HCT116 (cell line): Measurements from ENCODE around the gene MECP2. TPM values are rescaled to one million over a fixed set of nuclear protein-coding genes. Genes with fewer than 3 reads are reported as not detected.

Source experiments
- ATAC-seq: fragments of 200-7000 bp; cut with Tn5 transposase; 2 replicates; pipeline ENCODE4 v1.9.1; 2020; ENCODE audit warnings: mild to moderate bottlenecking, moderate library complexity
- BruUV-seq: library from RNA; stranded (reverse); fragments of 400-500 nt; replicated peaks from 2 replicates; lab custom pipeline; 2021; lab: Mats Ljungman, UMichigan
- CTCF ChIA-PET: fragments of 300-600 bp; sonication (Branson Sonifier 250); formaldehyde crosslinking; loops from one replicate; lab custom pipeline; 2021; ENCODE audit warnings: antibody characterized with exemption; lab: Charles Lee
- POLR2A ChIA-PET: fragments of 300-600, 350-600 bp; sonication (Branson Sonifier 250); formaldehyde crosslinking; loops from one replicate; lab custom pipeline; 2021; ENCODE audit warnings: antibody characterized with exemption; lab: Charles Lee
- RAD21 ChIA-PET, 2 experiments: fragments of 300-600 bp; sonication (Branson Sonifier 250); formaldehyde crosslinking; loops; one replicate each; lab custom pipeline; 2023; ENCODE audit warnings: low total read pairs in 2 of 2; ENCODE audit not compliant: uncharacterized antibody in 2 of 2, unreplicated experiment in 2 of 2, low non-redundant PET in 1 of 2; lab: Charles Lee
- DNase-seq: peaks from one replicate; pipeline ENCODE4 v3.0.0-alpha.2; 2010; ENCODE audit warnings: low read depth, low spot score
- H2AFZ ChIP-seq: fragments of 200-600 bp; shearing (Covaris generic), sonication (generic); 2 replicates; pipeline ENCODE4 v1.6.1; 2017; ENCODE audit warnings: low read depth, mixed run types, mixed read lengths, antibody characterized with exemption, low read length; ENCODE audit not compliant: poor library complexity, severe bottlenecking
- H3K27ac ChIP-seq: 2 replicates; pipeline ENCODE4 v1.5.1; 2012; ENCODE audit warnings: low read depth, low read length
- H3K27me3 ChIP-seq: fragments of 200-600 bp; sonication (generic); 2 replicates; pipeline ENCODE4 v1.6.1; 2016; ENCODE audit warnings: mixed run types, low read length, mixed read lengths; ENCODE audit not compliant: insufficient read depth
- H3K36me3 ChIP-seq, 2 experiments: fragments of 200-500 bp in 1 of 2; fragments of 200-600 bp in 1 of 2; sonication (Bioruptor generic) in 1 of 2; sonication (generic) in 1 of 2; 2 replicates each; pipeline versions ENCODE4 v1.5.1 to v1.6.1; 2014 to 2016; ENCODE audit warnings: low read length in 2 of 2, inconsistent platforms in 1 of 2, mixed read lengths in 1 of 2, mixed run types in 1 of 2; ENCODE audit not compliant: insufficient read depth in 2 of 2, control insufficient read depth in 1 of 2
- H3K4me1 ChIP-seq, 2 experiments: fragments of 200-600 bp in 1 of 2; sonication (generic) in 1 of 2; 2 replicates each; pipeline versions ENCODE4 v1.5.1 to v1.6.1; 2012 to 2017; ENCODE audit warnings: low read length in 2 of 2, inconsistent platforms in 1 of 2, mild to moderate bottlenecking in 1 of 2, mixed read lengths in 1 of 2, mixed run types in 1 of 2, moderate library complexity in 1 of 2; ENCODE audit not compliant: insufficient read depth in 2 of 2, control insufficient read depth in 1 of 2
- H3K4me2 ChIP-seq: fragments of 200-600 bp; sonication (generic); 2 replicates; pipeline ENCODE4 v1.6.1; 2017; ENCODE audit warnings: mixed run types, low read length, mixed read lengths
- H3K4me3 ChIP-seq, 2 experiments: fragments of 200-600 bp in 1 of 2; sonication (generic) in 1 of 2; replicated peaks in 1 of 2; 2 replicates each; pipeline ENCODE4 v1.5.1; 2011 to 2016; ENCODE audit warnings: low read length in 2 of 2, control low read depth in 1 of 2, low read depth in 1 of 2, mild to moderate bottlenecking in 1 of 2, mixed read lengths in 1 of 2, mixed run types in 1 of 2
- H3K79me2 ChIP-seq: fragments of 200-600 bp; sonication (generic); 2 replicates; pipeline ENCODE4 v1.6.1; 2017; ENCODE audit warnings: mild to moderate bottlenecking, mixed run types, low read length, moderate library complexity, mixed read lengths; ENCODE audit not compliant: insufficient read depth
- H3K9ac ChIP-seq: fragments of 200-600 bp; sonication (generic); 2 replicates; pipeline ENCODE4 v1.6.1; 2016; ENCODE audit warnings: low read length, mixed read lengths
- H3K9me2 ChIP-seq: fragments of 200-600 bp; sonication (generic), shearing (Covaris generic); 2 replicates; pipeline ENCODE4 v1.6.1; 2017; ENCODE audit warnings: mixed run types, mild to moderate bottlenecking, moderate library complexity; ENCODE audit not compliant: insufficient read depth
- H3K9me3 ChIP-seq, 2 experiments: fragments of 200-500 bp in 1 of 2; fragments of 200-600 bp in 1 of 2; sonication (Bioruptor generic) in 1 of 2; sonication (generic) in 1 of 2; 2 replicates each; pipeline ENCODE4 v1.6.1; 2014 to 2017; ENCODE audit warnings: low read length in 2 of 2, mixed read lengths in 2 of 2, inconsistent platforms in 1 of 2, low read depth in 1 of 2, mild to moderate bottlenecking in 1 of 2, mixed run types in 1 of 2, moderate library complexity in 1 of 2; ENCODE audit not compliant: control insufficient read depth in 1 of 2, insufficient read depth in 1 of 2
- H4K20me1 ChIP-seq: fragments of 200-600 bp; sonication (generic), shearing (Covaris generic); 2 replicates; pipeline ENCODE4 v1.6.1; 2017; ENCODE audit warnings: mixed run types, mild to moderate bottlenecking, moderate library complexity; ENCODE audit not compliant: insufficient read depth
- ATF3 ChIP-seq: IDR thresholded peaks from 2 replicates; pipeline ENCODE4 v1.6.1; 2012
- CBX3 ChIP-seq: IDR thresholded peaks from 2 replicates; pipeline ENCODE4 v1.6.1; 2012; ENCODE audit warnings: low read depth
- CEBPB ChIP-seq: IDR thresholded peaks from 2 replicates; pipeline ENCODE4 v1.6.1; 2012; ENCODE audit warnings: low read depth
- EGR1 ChIP-seq: IDR thresholded peaks from 2 replicates; pipeline ENCODE4 v1.6.1; 2012; ENCODE audit warnings: low read depth
- ELF1 ChIP-seq: IDR thresholded peaks from 2 replicates; pipeline ENCODE4 v1.6.1; 2012; ENCODE audit warnings: low read depth, borderline replicate concordance
- EZH2 ChIP-seq: fragments of 200-600 bp; sonication (generic); IDR thresholded peaks from 2 replicates; pipeline ENCODE4 v1.6.1; 2017; ENCODE audit warnings: antibody characterized with exemption, mixed run types
- EZH2phosphoT487 ChIP-seq: fragments of 200-600 bp; IDR thresholded peaks from 2 replicates; pipeline ENCODE4 v1.6.1; 2018; ENCODE audit warnings: antibody characterized with exemption, borderline replicate concordance
- FOSL1 ChIP-seq: IDR thresholded peaks from 2 replicates; pipeline ENCODE4 v1.6.1; 2012; ENCODE audit warnings: low read depth
- JUND ChIP-seq: IDR thresholded peaks from 2 replicates; pipeline ENCODE4 v1.6.1; 2012
- POLR2A ChIP-seq: IDR thresholded peaks from 2 replicates; pipeline ENCODE4 v1.7.0; 2011; ENCODE audit warnings: borderline replicate concordance; ENCODE audit not compliant: insufficient read depth, insufficient read length; ENCODE audit errors: extremely low read depth
- POLR2AphosphoS5 ChIP-seq: IDR thresholded peaks from 2 replicates; pipeline ENCODE4 v1.6.1; 2011; ENCODE audit warnings: mild to moderate bottlenecking, low read depth, low read length, moderate library complexity
- RAD21 ChIP-seq: IDR thresholded peaks from 2 replicates; pipeline ENCODE4 v1.6.1; 2012; ENCODE audit warnings: low read depth, mild to moderate bottlenecking
- SIN3A ChIP-seq: IDR thresholded peaks from 2 replicates; pipeline ENCODE4 v1.6.1; 2012; ENCODE audit warnings: low read depth
- SP1 ChIP-seq: IDR thresholded peaks from 2 replicates; pipeline ENCODE4 v1.6.1; 2012; ENCODE audit warnings: low read depth
- TCF7L2 ChIP-seq: IDR thresholded peaks from 2 replicates; pipeline ENCODE4 v1.7.0; 2011; ENCODE audit warnings: borderline replicate concordance, inconsistent platforms; ENCODE audit not compliant: insufficient read depth, insufficient read length; ENCODE audit errors: extremely low read depth
- YY1 ChIP-seq: IDR thresholded peaks from 2 replicates; pipeline ENCODE4 v1.6.1; 2011; ENCODE audit warnings: low read length, low read depth, moderate library complexity, mild to moderate bottlenecking; ENCODE audit not compliant: insufficient replicate concordance; ENCODE audit errors: extremely low read depth
- ZBTB33 ChIP-seq: IDR thresholded peaks from 2 replicates; pipeline ENCODE4 v1.6.1; 2011; ENCODE audit warnings: mild to moderate bottlenecking, low read length, moderate library complexity; ENCODE audit not compliant: insufficient replicate concordance; ENCODE audit errors: extremely low read depth
- ZFX ChIP-seq: fragments of 450-650 bp; IDR thresholded peaks from 2 replicates; pipeline ENCODE4 v1.6.1; 2017
- intact Hi-C: fragments of 100-400 bp; cut with micrococcal nuclease; formaldehyde crosslinking; loops from 2 replicates; pipeline ENCODE4 v1.10.0; 2022
- total RNA-seq: library from RNA; stranded (reverse); gene quantifications from one replicate; pipeline ENCODE4 v1.2.1, GENCODE V29; 2021; ENCODE audit not compliant: unreplicated experiment
- TF ChIP-seq, protein P1 (sequence below): IDR thresholded peaks from 2 replicates; pipeline ENCODE4 v1.6.1; 2012
- TF ChIP-seq, protein P2 (sequence below): IDR thresholded peaks from 2 replicates; pipeline ENCODE4 v1.6.1; 2012; ENCODE audit warnings: low read depth

MECP2 gene
- total RNA-seq, 1 experiment from 2014 or later, result 32.4 TPM

DNA sequence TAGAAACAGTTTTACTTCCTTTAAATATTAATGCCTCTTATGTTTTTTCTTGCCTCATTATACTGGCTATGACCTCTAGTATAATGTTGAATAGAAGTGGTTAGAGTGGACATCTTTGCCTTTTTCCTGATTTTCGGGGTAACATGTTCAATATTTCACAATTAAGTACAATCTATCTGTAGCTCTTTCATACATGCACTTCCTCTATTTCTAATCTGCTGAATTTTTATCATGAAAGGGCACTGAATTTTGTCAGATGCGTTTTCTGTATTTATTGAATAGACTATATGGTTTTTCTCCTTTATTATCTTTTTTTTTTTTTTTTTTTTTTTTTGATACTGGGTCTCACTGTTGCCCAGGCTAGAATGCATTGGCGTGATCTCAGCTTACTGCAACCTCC is 29.0 kb downstream of the MECP2 start:
- no peaks in the 10 kb centered on the region for H3K9me3 ChIP-seq
- ChIA-PET POLR2A (no interaction called here), RAD21 (no interaction called here), CTCF (no interaction called here)
- ATAC-seq, result no peak
- H4K20me1 ChIP-seq, result no peaks in the 10 kb centered on the region
- H3K9ac ChIP-seq, result no peak overlapping the region
- no peak overlapping the region for H3K27ac ChIP-seq
- no peaks in the 10 kb centered on the region for H3K27me3 ChIP-seq
- H3K36me3 ChIP-seq, result no peaks in the 10 kb centered on the region
- H3K4me3 ChIP-seq, result no peak overlapping the region
- 0 out of 4 replicates have a peak, but pooled peaks cover 0 to 2% of the 10 kb centered on the region in 2 experiments for H3K4me1 ChIP-seq
- no peak for DNase-seq
- intact Hi-C loops, result no loop called here
- no TSS peak for BruUV-seq
- no peaks in the 10 kb centered on the region for H3K9me2 ChIP-seq
- H3K79me2 ChIP-seq, result peaks cover 76% of the 10 kb centered on the region
- H2AFZ ChIP-seq, result no peak overlapping the region
- no peak overlapping the region for H3K4me2 ChIP-seq
- TF ChIP-seq ZBTB33 (no peak), EZH2 (no peak), ATF3 (no peak), SP1 (no peak), FOSL1 (no peak), SIN3A (no peak), EZH2phosphoT487 (no peak), CEBPB (no peak), YY1 (no peak), POLR2A (no peak), CBX3 (no peak), ELF1 (no peak), POLR2AphosphoS5 (no peak), JUND (no peak), RAD21 (no peak), EGR1 (no peak), TCF7L2 (no peak), ZFX (no peak)
- TF ChIP-seq, protein P1, sequence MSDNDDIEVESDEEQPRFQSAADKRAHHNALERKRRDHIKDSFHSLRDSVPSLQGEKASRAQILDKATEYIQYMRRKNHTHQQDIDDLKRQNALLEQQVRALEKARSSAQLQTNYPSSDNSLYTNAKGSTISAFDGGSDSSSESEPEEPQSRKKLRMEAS, result no peak
- TF ChIP-seq, protein P2, sequence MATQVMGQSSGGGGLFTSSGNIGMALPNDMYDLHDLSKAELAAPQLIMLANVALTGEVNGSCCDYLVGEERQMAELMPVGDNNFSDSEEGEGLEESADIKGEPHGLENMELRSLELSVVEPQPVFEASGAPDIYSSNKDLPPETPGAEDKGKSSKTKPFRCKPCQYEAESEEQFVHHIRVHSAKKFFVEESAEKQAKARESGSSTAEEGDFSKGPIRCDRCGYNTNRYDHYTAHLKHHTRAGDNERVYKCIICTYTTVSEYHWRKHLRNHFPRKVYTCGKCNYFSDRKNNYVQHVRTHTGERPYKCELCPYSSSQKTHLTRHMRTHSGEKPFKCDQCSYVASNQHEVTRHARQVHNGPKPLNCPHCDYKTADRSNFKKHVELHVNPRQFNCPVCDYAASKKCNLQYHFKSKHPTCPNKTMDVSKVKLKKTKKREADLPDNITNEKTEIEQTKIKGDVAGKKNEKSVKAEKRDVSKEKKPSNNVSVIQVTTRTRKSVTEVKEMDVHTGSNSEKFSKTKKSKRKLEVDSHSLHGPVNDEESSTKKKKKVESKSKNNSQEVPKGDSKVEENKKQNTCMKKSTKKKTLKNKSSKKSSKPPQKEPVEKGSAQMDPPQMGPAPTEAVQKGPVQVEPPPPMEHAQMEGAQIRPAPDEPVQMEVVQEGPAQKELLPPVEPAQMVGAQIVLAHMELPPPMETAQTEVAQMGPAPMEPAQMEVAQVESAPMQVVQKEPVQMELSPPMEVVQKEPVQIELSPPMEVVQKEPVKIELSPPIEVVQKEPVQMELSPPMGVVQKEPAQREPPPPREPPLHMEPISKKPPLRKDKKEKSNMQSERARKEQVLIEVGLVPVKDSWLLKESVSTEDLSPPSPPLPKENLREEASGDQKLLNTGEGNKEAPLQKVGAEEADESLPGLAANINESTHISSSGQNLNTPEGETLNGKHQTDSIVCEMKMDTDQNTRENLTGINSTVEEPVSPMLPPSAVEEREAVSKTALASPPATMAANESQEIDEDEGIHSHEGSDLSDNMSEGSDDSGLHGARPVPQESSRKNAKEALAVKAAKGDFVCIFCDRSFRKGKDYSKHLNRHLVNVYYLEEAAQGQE, result no peak
